GM21619 (cell line): ENCODE data around the gene PRKD2.

Source experiments
- ATAC-seq: cut with Tn5 transposase; IDR thresholded peaks from one replicate; pipeline ENCODE4 v1.9.1; 2021; ENCODE audit not compliant: unreplicated experiment

PRKD2 gene

DNA sequence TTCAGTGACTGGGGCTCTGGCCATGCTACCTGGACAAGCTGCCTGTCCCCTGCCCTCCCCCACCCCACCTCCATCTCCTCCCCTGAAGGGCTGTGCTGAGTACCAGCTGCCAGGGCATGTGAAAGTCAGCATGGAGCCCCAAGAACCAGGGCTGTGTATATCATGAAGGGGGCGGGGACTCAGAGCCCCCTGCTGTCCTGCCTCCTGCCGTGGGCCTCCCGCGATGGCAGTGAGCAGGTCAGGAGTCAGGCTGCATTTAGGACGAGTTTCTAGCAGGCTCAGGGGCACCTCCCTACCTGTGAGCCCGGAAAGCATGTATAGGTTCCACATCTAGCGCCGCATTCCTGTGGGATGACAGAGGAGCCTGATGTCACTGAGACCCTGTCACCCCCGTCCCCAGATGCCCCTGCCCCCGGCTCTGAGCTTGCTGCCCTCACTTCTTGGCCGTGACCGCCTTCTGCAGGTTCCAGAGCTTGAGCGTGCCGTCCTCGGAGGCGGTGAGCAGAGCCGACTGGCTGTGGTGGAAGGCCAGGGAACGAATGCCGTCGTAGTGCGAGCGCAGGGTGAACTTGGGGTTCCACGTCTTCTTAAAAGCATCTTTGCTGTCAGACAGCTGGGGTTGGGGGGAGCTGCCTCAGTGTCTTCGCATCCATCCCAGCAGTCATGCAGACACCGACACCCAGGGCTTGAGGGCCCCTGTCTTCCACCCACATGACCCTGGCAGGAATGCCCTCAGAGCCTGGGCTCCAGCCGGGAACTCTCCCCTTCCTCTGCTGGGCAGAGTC is 8.3 kb upstream of the PRKD2 start:
- no peak for ATAC-seq

GRCh38 chr19:46724468-46724867 is 7.6 kb upstream of the PRKD2 start:
- ATAC-seq = no peak

GRCh38 chr19:46723471-46723870 is 6.6 kb upstream of the PRKD2 start:
- no peak for ATAC-seq

DNA sequence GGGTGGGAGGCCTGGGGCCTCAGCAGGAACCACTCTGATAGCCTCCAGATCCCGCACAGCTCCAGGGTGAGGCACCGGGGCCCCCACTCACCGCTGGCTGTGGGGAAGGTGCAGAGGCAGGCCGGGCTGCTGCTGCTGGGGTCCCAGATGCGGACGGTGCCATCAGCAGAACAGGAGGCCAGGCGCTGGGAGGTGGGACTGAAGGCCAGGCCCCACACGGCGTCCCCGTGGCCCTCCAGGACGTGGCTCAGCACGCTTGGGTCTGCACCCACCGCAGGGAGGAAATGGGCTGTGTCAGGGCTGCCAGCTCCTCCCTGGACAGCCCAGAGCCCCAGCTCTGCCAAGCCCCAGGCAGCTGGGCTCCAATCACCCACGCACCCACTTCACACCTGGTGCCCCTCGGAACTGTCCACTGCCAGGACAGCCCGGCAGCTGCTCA is 6.1 kb upstream of the PRKD2 start:
- ATAC-seq = no peak

DNA sequence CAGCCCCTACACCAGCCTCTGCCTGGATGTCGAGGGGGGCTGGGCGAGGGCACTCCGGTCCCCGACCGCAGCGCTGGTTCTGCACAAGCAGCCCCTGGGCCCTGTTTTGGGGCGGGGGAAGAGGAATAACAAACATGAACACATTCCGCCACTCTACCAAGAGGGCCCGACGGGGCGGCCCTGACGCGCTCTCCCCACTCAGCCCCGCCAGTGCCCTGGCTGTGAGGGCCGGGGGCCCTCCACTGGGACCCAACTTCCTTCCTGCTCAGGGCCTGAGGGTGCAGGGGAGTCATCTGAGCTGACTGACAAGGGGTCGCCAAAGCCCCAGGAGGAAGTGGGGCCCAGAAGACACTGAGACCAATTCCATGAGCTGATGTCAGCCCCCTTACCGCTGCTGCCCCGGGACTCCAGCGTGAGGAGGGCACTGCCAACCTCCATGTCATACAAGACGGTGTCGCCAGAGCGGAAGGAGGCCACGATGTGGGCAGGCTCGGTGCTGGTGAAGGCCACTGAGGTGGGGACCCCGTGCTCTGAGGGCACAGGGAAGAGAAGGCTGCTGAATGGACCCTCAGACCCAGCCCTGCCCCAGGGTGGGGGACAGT is 5.6 kb upstream of the PRKD2 start:
- no peak for ATAC-seq

- no peak for ATAC-seq
These were observed 5.1 kb upstream of the PRKD2 start for GRCh38 chr19:46722004-46722380.

GRCh38 chr19:46721269-46722003 is 4.5 kb upstream of the PRKD2 start:
- ATAC-seq = no peak

- ATAC-seq = no peak
These were observed 3.8 kb upstream of the PRKD2 start for GRCh38 chr19:46720503-46721239.

GRCh38 chr19:46719629-46720502 is 3.0 kb upstream of the PRKD2 start:
- ATAC-seq = no peak

DNA sequence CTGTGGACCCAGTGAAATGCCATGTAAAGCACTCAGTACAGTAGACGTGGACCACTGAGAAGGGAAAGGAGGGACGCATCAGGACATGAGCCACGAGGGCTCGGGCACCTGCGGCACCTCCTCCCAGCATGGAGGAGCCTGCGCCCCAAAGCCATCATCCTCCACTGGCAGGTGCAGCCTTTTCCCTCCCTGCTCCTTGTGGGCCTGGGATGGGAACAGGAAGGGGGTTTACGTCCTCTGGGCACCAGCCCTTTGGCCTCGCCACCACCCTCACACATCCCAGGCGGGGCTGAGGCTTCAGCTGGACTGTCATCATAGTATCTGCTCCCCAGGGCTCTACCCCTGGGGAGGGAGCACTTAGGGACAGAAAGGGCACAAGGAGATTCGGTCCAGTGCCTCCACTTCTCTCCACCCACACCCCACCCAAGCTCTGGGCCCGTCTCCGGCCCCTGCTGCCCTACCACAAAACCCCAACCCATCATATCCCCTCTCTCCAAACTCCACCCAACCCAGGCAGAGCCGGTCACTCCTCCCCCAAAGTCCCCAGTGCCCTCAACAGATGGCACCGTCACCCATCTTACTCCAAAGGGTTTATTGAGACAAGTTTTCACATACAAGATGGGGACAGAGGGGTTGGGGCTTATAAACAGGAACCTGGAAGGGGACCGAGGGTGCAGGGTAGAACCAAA is 2.2 kb upstream of the PRKD2 start:
- peak; percentile 32 for ATAC-seq

DNA sequence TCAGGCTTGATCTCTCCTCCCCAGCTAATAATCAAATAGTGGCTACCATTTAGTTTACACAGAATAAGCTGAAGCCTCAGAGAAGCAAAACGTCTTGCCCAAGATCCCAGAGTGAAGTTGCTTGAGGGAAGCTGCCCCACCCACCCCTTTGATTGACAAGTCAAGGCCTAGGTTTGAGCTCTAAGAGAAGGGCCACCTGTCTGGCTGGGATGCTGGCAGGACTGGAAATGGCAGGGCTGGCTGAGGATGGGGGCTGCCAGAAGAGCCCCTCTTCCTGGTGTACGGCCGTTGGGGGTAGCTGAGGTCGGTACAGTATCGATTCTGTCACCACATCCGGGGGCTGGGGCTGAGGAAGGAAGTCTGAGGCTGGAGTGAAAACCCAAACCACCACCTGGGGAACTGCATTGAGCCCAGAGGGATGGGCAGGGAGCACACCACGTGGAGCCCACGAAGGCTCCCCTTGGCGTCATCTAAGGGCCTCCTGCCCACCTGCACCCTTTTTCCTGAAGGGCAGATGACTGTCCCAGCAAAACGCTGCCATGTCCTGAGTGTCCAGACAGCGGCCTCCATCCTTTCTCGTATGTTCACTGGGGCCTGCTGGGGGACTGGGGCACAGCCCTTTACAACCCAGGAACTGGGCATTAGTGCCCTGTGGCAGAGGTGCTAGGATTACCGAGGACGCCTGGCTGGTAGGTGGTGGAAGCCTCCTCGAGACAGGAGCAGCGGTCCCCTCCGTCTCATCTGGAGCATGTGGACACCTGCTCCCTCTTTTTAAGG is 1.4 kb upstream of the PRKD2 start:
- no peak for ATAC-seq

DNA sequence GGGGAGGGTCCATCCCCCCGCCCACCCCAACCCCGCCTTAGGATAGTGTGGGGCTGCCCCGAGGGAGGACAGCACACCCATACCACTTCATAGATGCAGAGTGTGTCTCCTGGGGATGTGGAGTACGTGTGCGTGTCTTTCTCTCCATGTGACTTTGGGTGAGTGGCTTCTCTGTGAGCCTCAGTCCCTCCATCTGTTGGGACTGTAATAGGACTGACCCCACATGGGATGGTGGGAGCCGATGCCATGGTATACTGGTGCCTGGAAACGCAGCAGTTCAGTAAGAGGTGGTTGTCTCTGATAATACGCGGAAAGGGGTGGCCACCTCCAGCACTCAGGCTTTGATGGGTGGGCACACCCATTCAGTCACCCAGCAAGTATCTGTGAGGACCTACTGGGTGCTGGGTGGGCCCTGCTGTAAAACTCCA is 816 bp upstream of the PRKD2 start:
- no peak for ATAC-seq

DNA sequence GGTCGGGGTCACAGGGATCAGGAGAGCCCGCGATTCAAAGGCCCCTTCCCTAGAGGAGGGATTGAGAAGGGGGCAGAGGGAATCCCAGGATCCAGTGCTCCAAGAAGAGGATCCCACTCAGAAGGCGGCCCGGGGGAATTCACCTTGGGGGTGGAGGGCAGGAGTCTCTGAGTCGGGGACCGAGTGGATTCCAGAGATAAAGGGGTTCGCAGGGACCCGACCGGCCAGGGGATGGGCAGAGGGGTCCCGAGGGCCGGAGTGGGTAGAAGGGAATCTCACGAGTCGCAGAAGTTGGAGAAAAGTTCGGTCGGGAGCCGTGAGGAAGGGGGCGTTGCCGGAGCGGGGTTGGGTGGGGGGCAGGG is 261 bp downstream of the PRKD2 start:
- ATAC-seq = no peak

GRCh38 chr19:46715975-46716671 is 791 bp downstream of the PRKD2 start:
- no peak for ATAC-seq

GRCh38 chr19:46715620-46715974 is 1.3 kb downstream of the PRKD2 start:
- no peak for ATAC-seq

DNA sequence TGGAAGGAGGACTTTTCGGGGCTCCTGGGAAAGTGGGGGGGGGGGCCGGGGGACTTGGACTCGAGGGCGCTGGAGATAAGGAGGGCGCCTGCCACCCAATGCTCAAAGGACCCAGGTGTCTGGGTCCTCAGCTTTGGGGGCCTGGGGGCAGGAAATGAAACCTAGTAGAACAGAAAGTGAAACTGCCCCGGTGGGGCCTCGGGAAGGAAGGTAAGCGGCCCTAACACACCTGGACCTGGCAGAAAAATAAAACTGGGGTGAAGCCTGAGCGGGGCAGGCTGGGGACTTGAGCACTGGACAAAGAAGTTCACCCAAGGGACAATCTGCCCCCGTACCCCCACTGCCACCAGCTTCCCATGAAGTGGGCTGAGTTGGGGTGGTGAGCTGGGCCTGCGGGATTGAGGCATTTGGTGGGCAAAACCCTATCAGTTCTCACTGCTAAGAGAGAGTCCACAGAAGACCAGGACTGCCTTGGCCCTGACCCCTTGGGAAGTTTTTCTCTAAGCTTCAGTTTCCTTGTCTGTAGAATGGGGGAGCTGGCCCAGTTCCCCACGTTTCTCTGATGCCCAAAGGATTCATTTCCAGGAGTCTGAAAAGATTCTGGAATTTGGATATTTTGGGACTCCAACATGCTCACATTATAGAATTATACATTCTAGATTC is 2.3 kb downstream of the PRKD2 start:
- ATAC-seq = no peak

- no peak for ATAC-seq
These were observed 3.0 kb downstream of the PRKD2 start for GRCh38 chr19:46713781-46714443.
